ENCODE data around the gene EHD4.

The EHD4 gene

DNA sequence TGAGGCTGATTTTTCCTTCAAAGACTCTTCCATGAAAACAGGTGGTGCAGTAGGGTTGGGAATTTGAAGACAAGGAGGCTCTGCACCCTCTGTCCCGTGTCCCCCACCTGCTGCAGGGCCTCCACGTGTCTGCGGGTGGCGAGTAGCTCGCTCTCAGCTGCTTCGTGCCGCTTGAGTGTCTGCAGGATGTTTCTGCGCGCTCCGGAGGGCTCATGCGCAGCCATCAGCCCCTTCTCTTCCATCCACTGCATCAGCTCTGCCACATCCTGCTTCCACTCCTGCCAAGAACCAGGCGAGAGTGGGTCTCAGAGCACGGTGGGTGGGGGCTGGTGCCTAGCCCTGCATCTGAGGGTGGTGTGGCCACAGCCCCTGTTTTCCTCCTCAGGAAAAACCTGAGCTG is 96.3 kb downstream of the EHD4 start:
- DNase-seq = no peak

DNA sequence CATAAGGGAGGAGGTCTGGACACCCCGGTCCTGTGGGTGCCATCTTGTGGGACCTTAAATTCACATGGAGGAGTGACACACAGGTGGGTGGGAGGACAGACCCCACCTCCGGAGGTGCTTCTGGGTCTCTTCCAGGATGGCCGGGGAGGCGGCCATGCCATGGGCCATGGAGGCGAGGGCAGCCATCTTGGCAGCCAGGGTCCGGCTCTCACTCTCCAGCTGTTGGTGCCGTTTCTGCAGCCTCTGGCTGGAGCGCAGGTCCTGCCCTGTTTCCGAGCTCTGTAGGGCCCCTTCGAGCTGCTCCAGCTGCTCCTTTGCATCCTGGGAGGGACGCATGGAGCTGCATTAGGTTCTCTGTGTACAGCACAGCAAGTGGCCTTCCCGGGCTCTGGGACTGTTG is 97.6 kb downstream of the EHD4 start:
- DNase-seq = no peak

- DNase-seq = peak; percentile 72
Measured at GRCh38 chr15:41873711-41874110, 98.6 kb downstream of the EHD4 start.

- no peak for DNase-seq
Measured at GRCh38 chr15:41872166-41872747, 100.1 kb downstream of the EHD4 start.

- no peak for DNase-seq
Measured at GRCh38 chr15:41871175-41871905, 101.0 kb downstream of the EHD4 start.

DNA sequence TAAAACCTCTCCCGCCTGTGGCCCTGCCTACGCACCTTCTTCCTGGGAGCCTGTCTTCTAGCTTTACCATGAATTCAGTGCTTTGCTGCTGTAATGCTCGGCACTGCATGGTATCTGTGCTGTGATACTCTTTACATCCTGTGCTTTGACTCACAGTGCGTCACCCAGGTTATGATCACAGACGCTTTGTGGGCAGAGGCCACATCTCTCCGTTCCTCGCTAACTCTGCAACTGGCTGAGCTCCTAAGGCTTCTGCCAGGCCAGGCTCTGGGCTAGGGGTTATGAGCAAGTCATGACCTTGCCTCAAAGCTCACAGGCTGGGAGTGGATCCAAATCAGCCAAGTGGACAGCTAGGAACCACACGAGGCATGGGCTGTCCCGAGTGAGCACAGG is 101.7 kb downstream of the EHD4 start:
- DNase-seq = no peak

DNA sequence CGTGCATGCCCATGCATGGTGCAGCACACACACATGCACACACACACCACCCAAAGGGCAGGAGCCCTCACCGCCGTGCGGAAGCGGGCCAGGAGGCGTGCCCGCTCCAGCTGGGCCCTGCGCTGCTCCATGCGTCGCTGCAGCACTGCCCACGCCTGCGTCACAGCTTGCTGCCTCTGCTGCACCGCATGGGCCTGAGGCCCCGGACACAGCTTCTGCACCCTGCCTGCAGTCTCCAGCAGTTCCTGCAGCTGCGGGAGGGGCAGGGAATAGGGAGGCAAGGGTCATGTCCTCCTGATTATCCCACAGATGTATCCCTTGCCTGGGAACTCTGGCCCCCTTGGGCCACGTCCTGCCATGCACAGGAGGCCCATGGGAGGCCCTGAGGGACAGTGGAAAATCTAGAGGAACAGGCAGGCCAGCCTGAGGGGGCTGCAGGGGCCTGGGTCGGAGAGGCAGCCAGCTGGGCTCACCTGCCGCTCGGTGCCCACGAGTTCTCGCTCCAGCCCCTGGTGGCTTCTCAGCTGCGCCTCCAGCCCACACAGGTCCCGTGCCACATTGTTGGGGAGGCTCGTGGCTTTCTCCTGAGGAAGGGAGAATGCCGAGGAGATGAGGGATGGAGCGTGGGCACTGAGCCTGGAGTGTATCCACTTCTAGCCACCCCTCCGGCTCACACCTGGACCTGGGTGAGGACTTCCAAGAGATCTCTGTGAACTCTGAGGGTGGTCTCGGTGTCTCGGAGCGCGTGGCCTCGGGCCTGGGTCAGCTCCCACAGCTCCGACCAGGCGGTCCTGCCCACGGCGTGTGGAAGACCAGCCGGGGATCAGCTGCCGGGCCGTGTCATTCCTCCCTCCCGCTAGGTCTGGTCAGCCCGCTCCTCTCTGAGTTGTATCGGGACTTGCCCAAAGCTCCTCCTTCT is 102.3 kb downstream of the EHD4 start:
- DNase-seq = no peak

DNA sequence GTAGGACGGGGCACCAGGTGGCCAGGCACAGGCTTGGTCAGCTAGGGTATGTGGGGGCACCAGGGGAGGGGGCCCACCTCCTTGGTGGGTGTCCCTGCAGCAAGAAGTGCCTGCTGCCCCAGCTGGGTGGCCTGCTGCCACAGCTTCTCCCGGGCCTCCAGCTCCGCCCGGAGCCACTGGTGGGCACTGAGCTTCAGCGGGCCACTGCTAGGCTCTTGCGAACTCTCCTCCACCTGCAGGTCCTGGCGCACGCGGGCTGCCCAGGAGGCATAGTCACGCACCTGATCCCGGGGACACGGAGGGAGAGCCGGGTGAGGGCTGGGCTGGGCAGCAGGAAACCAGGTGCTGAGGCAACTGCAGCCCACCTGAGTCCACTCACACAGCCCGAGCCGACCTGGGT is 104.0 kb downstream of the EHD4 start:
- no peak for DNase-seq

DNA sequence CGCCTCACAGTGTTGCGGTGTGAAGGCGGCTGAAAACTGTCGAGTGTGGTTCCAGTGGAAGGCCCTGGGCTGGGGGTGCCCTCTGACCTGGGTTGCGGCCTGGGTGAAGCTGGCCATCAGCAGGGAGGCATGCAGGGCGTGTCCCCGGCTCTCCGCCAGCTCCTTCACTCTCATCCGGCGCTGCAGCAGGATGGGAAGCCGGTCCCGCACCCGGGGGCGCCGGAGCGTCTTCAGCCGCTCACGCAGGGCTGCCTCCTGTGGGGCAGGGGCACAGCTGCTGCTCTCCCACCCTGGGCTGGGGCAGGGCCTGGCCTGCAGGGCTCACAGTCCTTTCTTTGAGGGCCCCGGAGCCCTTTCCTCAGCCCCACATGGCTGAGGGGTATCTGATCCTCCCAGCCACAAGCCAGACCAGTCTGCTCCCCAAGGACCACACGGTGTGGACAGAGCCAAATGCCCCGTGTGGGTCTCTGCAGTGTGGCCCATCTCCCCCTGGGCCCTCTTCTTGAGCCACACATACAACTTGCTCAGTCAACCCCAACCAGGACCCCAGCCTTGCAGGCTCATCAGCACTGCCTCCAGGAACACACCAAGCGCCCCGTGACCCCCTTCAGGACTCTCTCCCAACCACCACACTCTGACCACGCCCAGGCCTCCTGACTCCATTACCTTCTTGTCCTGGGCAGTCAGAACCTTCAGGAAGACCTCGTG is 105.3 kb downstream of the EHD4 start:
- DNase-seq = no peak

- no peak for DNase-seq
Measured at GRCh38 chr15:41866263-41866703, 106.1 kb downstream of the EHD4 start.

GRCh38 chr15:41865490-41866055 is 106.8 kb downstream of the EHD4 start:
- no peak for DNase-seq

DNA sequence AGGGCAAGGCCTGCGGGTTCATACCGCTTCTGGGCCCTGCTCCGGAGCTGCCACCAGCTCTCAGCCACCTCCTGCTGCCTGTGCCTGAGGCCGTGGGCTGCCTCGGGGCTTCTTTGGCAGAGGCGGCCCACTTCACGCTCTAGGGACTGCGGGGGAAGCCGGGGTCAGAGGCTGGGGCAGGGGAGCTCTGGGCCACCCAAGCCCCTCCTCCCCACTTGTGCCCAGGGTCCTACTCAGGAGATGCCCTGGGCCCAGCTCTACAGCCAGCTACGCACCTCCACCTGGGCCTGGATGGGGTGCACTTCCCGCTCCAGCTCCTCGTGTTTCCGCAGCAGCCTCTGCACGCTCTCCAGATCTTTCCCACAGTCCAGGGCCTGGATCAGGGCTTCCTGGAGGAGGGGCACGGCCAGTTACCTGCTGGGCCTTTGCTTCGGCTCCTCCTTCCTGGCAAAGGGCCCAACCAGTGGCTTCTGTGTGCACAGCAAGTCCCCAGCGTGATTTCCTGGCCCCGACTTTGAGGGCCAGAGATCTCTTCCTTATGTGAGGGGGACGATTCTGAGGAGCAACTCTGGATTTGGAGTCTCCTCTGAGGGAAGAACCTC is 109.7 kb downstream of the EHD4 start:
- peak; percentile 24 for DNase-seq

GRCh38 chr15:41861736-41862356 is 110.5 kb downstream of the EHD4 start:
- no peak for DNase-seq

GRCh38 chr15:41860049-41860828 is 112.1 kb downstream of the EHD4 start:
- DNase-seq = no peak

DNA sequence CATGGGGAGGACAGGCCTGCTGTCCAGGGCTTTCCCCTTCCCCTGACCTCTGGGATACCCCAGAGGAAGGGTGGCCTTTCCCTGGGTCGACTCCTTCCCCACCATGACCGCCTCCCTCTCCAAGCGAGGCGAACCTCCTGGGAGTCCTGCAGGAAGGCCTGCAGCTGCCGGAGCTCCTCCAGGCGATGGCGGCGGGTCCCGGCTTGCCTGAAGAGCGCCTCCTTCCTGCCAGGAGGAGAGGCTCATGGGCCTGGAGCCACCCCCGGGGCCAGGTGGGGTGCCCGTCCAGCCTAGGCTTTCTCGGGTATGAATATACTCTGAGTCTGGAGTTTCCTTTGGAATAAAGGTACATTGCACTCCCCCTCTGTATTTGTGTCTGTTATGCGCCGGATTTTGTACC is 113.6 kb downstream of the EHD4 start:
- DNase-seq = no peak

DNA sequence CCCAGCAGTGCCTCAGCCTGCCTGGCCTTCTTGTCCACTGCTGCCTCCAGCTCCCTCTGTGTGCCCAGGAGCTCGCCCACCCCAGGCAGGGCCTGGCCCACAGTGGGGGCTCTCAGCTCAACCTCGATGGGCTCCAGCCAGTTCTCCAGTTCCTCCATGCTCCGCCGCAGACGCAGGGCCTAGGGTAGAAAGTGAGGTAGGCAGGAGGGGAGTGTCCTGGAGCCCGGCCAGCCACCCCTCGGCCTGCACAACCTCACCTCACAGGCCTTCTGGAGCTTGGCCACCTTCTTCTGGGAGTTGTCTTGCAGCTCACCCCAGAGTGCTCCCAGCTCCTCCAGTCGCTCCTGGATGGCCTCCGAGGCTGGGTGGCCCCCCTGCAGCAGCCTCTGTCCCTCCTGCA is 115.0 kb downstream of the EHD4 start:
- DNase-seq = no peak

DNA sequence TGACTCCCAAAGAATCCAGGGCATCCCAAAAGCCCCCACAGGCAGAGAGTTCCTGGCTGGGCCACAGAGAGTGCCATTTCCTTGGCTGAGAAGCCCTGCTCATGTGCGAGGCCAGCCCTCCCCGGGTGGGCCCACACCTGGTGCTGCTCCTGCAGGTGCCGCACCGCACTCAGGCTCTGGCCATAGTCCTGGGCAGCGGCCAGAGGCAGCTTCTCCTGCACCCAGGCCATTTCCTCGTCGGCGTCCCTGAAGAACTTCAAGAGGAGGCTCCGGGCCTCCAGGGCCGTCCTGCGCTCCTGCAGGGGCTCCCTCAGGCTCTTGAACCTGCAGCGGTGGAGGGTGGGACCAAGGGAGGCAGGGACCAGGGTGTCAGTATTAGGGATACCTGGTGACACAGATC is 115.6 kb downstream of the EHD4 start:
- no peak for DNase-seq

- DNase-seq = no peak
Measured at GRCh38 chr15:41856262-41856661, 116.1 kb downstream of the EHD4 start.

DNA sequence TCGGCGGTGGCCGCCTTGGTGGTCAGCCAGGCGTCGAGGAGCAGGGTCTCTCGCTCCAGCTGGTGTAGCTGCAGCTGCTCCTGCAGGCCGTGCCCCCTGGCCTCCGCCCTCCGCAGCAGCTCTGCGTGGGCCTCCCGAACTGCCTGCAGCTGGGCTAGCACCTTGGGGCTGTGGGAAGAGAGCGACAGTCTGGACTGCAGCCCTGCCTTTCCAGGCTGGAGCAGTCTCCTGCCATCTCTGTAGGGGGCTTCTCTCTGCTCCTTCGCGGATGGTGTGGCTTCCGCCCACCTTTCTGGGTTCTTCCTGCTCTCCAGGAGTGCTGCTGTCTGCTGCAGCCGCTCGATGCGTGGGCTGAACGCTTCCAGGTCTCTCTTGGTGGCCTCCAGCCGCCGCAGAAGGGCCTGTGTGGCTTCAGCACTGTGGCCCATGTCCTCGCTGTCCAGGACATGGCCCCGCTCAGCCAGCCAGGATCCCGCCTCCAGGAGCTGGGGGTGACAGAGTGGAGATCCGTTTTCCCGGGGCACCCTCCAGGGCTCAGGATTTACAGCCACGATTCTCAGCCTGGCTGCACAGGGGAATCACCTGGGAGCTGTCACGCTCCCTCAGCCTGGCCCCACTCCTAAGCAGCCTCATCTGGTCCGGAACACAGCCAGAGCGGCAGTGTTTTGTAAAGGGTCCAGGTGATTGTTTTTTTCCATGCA is 116.9 kb downstream of the EHD4 start:
- DNase-seq = no peak

- no peak for DNase-seq
Measured at GRCh38 chr15:41854443-41854842, 117.9 kb downstream of the EHD4 start.
